ENCODE data around the gene ZMYND8. TPM values are rescaled to one million over a fixed set of nuclear protein-coding genes. Genes with fewer than 3 reads are reported as not detected.
A peak's percentile ranks its signal among the peaks of the same experiment; 100 is the strongest.

The ZMYND8 gene
- total and polyA plus RNA-seq, 2 of the 4 experiments (the other 2 are of a cell fraction), result 24.0 to 28.2 TPM

DNA sequence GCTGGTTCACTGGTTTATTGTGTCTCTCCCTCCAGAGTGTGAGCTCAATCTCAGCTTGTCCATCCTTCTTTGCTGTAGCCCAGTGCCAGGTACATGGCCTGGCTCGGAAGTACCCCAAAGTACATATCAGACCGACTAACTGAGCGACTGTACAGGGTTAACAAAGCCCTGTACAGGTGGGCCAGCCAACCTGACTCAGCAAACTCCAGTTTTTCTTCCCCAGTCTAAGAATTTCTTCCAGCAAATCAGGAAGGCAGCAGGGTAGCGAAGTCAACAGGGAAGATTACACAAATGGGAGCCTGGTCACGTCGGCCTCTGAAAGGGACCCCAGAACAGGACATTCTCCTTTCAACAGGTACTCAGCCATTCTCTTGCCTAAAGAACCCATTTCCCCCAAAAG lies 31.3 kb downstream of the ZMYND8 start:
- peak overlapping the region; percentile 25; the same call in 1 of the 2 replicates for H2BK20ac ChIP-seq (ENCODE audit: low read depth, low read length)
- H2AK9ac ChIP-seq (replicated peaks; ENCODE audit: low read depth, low read length, poor library complexity), result peak overlapping the region; percentile 60
- DNase-seq, result no peak
- H3K9me3 ChIP-seq (ENCODE audit: control insufficient read depth, insufficient read depth, low read length), result no peaks in the 10 kb centered on the region
- H3K27me3 ChIP-seq (ENCODE audit: control insufficient read depth, insufficient read depth, low read length), result no peaks in the 10 kb centered on the region
- no peaks in the 10 kb centered on the region for H4K20me1 ChIP-seq (ENCODE audit: insufficient read depth, low read length)
- no TSS peak for BruUV-seq (replicated peaks)
- peak overlapping the region in 1 of 2 experiments; percentile 45; a peak in 1 of 4 replicates for H4K8ac ChIP-seq (ENCODE audit: low read depth in 2 of 2, low read length in 2 of 2)
- no peak overlapping the region for H3K4me3 ChIP-seq (ENCODE audit: insufficient read depth, low read depth, low read length)
- no peak overlapping the region for H3K56ac ChIP-seq (ENCODE audit: extremely low read depth, insufficient read depth, low read length)
- dilution Hi-C loops (cut with HindIII; ENCODE audit: low sequenced_read_pairs, unreplicated experiment) (no loop called here), in situ Hi-C loops (cut with MboI; ENCODE audit: low sequenced_read_pairs) (no loop called here), intact Hi-C loops (cut with micrococcal nuclease) (no loop called here)
- no peaks in the 10 kb centered on the region for H3K36me3 ChIP-seq (ENCODE audit: control insufficient read depth, insufficient read depth, low read length)
- peaks cover 8% of the 10 kb centered on the region for H3K4me1 ChIP-seq (ENCODE audit: control insufficient read depth, insufficient read depth, low read length)
- peak overlapping the region; percentile 14 for H2AFZ ChIP-seq (replicated peaks; ENCODE audit: low read length, poor library complexity)
- ATAC-seq (ENCODE audit: low read depth), result no peak
- peak overlapping the region; percentile 29; the same call in 1 of the 2 replicates for H4K5ac ChIP-seq (ENCODE audit: low read depth, low read length)
- H3K4me2 ChIP-seq (ENCODE audit: low read depth, low read length), result no peak overlapping the region
- ChIA-PET CTCF (interaction anchor here (1.1 to 1.8 kb wide), 2 partner anchors 36 to 59 kb away, joined by 3 to 7 read pairs; no protein-coding TSS in a partner anchor), POLR2A (ENCODE audit: unreplicated experiment) (no interaction called here)
- H2BK120ac ChIP-seq (ENCODE audit: low read depth, low read length), result peak overlapping the region; percentile 11; the same call in 1 of the 2 replicates
- peak overlapping the region; percentile 57 for H3K14ac ChIP-seq (replicated peaks; ENCODE audit: low read depth, low read length)
- no peak overlapping the region for H3K23ac ChIP-seq (ENCODE audit: low read depth, low read length)
- TF ChIP-seq CHD1 (IDR thresholded peaks at IDR 0.05; ENCODE audit: low read depth, low read length) (no peak), FOS (IDR thresholded peaks at IDR 0.05; ENCODE audit: low read depth, low read length) (no peak), MXI1 (IDR thresholded peaks at IDR 0.05; ENCODE audit: borderline replicate concordance, low read depth, low read length) (no peak), RCOR1 (IDR thresholded peaks at IDR 0.05; ENCODE audit: insufficient replicate concordance, low read length) (no peak), NFE2L2 (IDR thresholded peaks at IDR 0.05; ENCODE audit: low read depth, low read length) (no peak), SMC3 (IDR thresholded peaks at IDR 0.05; ENCODE audit: low read depth, low read length) (no peak), MAFK (IDR thresholded peaks at IDR 0.05; ENCODE audit: low read depth, low read length) (no peak), BHLHE40 (IDR thresholded peaks at IDR 0.05; ENCODE audit: low read depth, low read length) (no peak), RAD21 (IDR thresholded peaks at IDR 0.05; ENCODE audit: low read length) (no peak)
- TF ChIP-seq, protein P1, sequence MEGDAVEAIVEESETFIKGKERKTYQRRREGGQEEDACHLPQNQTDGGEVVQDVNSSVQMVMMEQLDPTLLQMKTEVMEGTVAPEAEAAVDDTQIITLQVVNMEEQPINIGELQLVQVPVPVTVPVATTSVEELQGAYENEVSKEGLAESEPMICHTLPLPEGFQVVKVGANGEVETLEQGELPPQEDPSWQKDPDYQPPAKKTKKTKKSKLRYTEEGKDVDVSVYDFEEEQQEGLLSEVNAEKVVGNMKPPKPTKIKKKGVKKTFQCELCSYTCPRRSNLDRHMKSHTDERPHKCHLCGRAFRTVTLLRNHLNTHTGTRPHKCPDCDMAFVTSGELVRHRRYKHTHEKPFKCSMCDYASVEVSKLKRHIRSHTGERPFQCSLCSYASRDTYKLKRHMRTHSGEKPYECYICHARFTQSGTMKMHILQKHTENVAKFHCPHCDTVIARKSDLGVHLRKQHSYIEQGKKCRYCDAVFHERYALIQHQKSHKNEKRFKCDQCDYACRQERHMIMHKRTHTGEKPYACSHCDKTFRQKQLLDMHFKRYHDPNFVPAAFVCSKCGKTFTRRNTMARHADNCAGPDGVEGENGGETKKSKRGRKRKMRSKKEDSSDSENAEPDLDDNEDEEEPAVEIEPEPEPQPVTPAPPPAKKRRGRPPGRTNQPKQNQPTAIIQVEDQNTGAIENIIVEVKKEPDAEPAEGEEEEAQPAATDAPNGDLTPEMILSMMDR (conservative IDR thresholded peaks at IDR 0.05; ENCODE audit: low read depth, low read length), result no peak
- peak overlapping the region; percentile 87; the same call in 1 of the 3 replicates for H2BK15ac ChIP-seq (ENCODE audit: low read depth, low read length)
- H3K9ac ChIP-seq (ENCODE audit: low read depth, low read length), result no peak overlapping the region
- H3K27ac ChIP-seq (ENCODE audit: insufficient read depth, low read length), result no peak overlapping the region
- H2AK5ac ChIP-seq (ENCODE audit: low read depth, low read length), result peak overlapping the region; percentile 81
- H3K79me1 ChIP-seq (ENCODE audit: low read depth in 1 of 2, low read length in 2 of 2), result peaks cover 34 to 79% of the 10 kb centered on the region in 2 experiments
- WGBS, 2 experiments (ENCODE audit: extremely low coverage in 2 of 2, insufficient read length in 1 of 2), result 100% methylated on average over 1 of the region's 6 CpGs; no CpG with 5 or more reads in 1 of the 2 experiments
- H3K9me1 ChIP-seq (ENCODE audit: insufficient read depth, low read length), result peaks cover 13% of the 10 kb centered on the region; the same call in 1 of the 2 replicates
- H3K18ac ChIP-seq (ENCODE audit: low read depth, low read length), result peak overlapping the region; percentile 57; the same call in 1 of the 2 replicates
- peak overlapping the region; percentile 68 for H3K4ac ChIP-seq (ENCODE audit: low read depth, low read length)
- peak overlapping the region; percentile 5 for H2BK5ac ChIP-seq (ENCODE audit: low read depth, low read length, poor library complexity, severe bottlenecking)
- H4K91ac ChIP-seq (ENCODE audit: insufficient read depth, low read depth, low read length), result peak overlapping the region; percentile 48

Measured in IMR-90 (cell line).